Astrocyte of the spinal cord (primary cell): Measurements from ENCODE around the gene PODXL2.
"Not testable (repeated sequence)": the region's sequence is repeated elsewhere in the genome, so short reads cannot be mapped to it uniquely, and the experiment has no call there.

Experiments used
- DNase-seq: peaks from one replicate; pipeline ENCODE4 v3.0.0; 2011; ENCODE audit warnings: low read depth, low spot score
- H3K4me3 ChIP-seq: 2 replicates; pipeline ENCODE4 v1.5.1; 2011; ENCODE audit warnings: low read depth, mild to moderate bottlenecking, low read length, moderate library complexity
- in situ Hi-C: cut with HindIII; loops from 2 replicates; pipeline ENCODE4 v1.10.0; 2017; ENCODE audit warnings: low sequenced_read_pairs
- TF ChIP-seq, protein P1 (sequence below): IDR thresholded peaks from 2 replicates; pipeline ENCODE4 v1.5.1; 2012; ENCODE audit warnings: low read depth, mild to moderate bottlenecking, low read length, inconsistent platforms

Gene PODXL2

DNA sequence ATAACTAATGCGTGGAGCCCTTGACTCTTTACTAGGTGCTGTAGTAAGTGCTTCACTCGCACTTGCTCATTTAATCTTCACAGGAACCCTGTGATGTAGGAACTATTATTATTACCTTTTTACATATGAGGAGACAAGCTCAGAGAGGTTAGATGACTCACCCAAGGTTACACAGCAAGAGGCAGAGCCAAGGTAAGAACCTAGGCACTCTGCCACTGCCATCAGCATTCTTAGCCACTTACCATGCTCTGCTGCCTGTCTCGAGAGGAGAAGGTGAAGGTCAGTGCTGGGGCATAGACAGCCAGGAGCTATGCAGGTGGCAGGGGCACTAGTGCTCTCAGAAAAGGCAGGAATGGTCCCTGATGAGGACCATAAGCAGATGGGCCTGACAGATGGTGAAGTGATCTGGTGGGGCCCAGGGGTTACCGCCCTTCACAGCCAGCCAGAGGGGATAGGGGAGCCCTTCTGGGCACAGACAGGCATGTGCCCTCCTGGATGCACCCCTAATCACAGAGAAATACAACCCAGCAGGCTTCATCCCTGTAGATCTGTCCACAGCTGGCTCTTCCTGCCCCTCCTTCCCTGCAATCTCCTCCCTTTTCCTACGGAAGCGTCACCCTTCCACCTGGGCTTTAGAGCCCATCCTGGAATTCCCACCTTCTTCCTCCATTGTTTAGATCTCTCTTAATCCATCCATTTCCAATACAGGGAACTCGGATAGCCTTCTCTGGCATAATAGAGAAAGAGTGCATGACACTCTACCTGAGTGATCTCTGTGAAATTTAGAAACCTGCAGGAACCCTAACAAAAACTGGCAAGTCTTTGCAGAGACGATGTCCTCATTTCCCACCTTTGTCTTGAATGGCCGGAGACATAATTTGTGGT is 70.7 kb downstream of the PODXL2 start:
- H3K4me3 ChIP-seq = no peak overlapping the region
- TF ChIP-seq, protein P1, sequence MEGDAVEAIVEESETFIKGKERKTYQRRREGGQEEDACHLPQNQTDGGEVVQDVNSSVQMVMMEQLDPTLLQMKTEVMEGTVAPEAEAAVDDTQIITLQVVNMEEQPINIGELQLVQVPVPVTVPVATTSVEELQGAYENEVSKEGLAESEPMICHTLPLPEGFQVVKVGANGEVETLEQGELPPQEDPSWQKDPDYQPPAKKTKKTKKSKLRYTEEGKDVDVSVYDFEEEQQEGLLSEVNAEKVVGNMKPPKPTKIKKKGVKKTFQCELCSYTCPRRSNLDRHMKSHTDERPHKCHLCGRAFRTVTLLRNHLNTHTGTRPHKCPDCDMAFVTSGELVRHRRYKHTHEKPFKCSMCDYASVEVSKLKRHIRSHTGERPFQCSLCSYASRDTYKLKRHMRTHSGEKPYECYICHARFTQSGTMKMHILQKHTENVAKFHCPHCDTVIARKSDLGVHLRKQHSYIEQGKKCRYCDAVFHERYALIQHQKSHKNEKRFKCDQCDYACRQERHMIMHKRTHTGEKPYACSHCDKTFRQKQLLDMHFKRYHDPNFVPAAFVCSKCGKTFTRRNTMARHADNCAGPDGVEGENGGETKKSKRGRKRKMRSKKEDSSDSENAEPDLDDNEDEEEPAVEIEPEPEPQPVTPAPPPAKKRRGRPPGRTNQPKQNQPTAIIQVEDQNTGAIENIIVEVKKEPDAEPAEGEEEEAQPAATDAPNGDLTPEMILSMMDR = no peak
- in situ Hi-C loops = no loop called here
- peak; percentile 65 for DNase-seq

DNA sequence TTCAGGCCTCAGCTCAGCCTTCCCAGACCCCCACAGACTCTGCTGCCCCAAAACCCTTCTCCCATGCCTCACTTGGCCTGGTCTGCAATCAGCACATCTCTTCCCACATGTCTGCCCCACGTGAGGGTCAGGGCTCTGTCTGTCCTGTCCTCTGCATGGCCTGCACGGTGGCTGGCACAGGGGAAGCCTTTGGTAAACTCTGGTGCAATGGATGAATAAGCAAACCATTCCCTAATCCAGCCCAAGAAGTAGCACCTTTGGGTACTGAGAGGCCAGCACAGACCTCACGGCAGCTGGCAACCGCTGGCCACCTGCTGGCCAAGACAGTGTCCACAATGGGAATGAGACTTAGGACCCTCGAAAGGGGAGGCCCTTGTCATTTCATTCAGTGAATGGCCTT is 71.4 kb downstream of the PODXL2 start:
- in situ Hi-C loops = no loop called here
- H3K4me3 ChIP-seq = no peak overlapping the region
- DNase-seq = no peak
- TF ChIP-seq, protein P1 = peak; percentile 18

DNA sequence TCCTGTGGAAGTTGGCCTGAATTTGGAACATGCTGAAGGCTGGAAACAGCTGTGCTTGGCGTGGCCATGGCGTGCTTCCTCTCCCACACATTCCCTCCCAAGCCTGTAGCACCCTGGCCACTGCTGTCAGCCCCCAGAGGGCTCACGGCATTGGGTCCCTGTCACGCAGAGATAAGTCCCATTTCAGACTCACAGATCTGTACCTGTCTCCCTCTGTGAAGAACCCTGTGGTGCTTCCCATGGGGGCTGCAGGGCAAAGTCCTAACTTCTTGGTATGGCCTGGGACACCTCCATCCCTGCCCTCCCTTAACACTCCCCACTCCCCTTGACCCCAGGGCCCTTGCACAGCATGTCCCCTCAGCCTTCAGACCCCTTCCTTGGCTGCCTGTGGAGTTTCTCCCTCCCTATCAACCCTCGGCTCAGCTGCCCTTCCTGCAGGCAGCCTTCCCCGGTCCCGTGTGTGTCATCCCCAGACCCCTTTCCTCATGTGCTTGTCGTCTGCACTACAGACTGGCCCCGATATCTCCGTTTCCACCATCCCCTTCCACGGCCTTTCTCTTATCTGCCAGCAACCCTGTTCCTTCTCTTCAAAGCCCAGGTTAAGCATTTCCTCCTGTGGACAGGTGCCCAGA is 72.4 kb downstream of the PODXL2 start:
- in situ Hi-C loops = no loop called here
- DNase-seq = no peak
- H3K4me3 ChIP-seq = no peak overlapping the region
- TF ChIP-seq, protein P1 = no peak

DNA sequence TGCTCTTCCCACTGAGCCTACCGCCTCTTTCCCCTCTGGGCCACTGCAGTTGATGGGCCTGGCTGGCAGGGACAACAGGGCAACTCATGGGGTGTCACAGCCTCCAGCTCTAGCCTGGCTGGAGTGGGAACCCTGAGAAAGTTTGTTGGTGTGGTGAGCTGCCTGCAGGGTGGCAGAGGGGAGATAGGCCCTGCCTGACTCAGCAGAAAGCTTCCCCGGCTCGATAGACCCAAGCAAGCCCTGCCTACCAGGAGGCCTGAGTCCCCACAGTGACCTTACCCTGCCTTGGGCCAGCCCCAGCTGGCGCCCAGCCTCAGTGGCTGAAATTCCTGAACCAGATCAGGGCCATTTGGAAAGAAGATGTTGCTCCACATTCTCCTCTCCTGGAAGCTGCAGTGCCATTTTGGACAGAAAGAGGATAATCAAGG is 73.2 kb downstream of the PODXL2 start:
- TF ChIP-seq, protein P1 = no peak
- in situ Hi-C loops = no loop called here
- H3K4me3 ChIP-seq = no peak overlapping the region
- no peak for DNase-seq

DNA sequence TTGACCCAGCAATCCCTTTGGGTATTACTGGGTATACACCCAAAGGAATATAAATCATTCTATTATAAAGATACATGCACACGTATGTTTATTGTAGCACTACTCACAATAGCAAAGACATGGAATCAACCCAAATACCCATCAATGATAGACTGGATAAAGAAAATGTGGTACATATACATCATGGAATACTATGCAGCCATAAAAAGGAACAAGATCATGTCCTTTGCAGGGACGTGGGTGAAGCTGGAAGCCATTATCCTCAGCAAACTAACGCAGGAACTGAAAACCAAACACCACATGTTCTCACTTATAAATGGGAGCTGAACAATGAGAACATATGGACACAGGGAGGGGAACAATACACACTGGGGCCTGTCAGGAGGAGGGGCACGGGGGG is 75.9 kb downstream of the PODXL2 start:
- H3K4me3 ChIP-seq, in situ Hi-C loops, DNase-seq: not testable (repeated sequence)

DNA sequence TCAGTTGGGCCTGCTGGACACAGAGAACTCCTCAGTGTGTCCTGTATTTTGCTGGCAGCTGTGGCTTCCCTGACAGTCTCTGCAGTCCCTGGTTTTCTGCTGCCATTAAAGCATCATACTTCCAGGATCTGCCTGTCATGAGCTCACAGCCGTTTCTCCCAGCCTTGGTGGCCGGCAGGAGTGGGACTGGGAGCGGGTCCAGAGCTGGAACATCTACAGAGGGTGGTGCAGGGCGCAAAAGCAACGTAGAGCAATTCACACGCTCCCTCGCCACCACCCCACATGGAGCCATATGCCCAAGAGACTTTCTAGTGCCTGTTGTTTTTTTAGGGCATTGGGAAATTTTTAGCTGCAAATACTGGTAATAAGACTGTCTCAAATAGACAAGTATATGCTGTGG is 77.3 kb downstream of the PODXL2 start:
- in situ Hi-C loops = no loop called here
- DNase-seq = no peak
- TF ChIP-seq, protein P1 = no peak
- H3K4me3 ChIP-seq = no peak overlapping the region

DNA sequence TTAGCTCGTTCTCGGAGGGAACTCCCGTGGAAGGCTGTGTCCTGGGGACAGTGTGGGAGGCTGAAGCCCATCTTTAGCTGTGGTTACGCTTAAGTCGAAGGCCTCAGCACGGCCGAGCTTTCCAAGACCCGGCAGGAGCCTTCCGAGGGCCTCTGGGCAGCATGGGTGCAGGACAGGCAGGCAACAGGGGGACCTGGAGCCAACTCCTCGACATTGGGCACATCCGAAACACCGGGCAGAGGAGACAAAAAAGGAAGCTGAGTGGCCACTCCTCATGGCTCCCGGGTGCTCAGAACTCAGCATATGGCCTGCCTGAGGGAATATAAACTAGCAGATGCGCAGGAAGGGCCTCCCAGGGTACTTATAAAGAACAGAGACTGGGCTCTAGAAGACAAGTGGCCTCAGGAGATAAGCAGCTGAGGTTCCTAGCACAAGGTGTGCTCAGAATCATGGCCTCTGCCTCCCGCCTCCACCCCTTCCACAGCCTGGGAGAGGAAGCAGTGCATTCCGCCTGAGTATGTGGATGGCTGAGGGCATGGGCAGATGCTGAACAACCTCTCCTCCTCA is 77.9 kb downstream of the PODXL2 start:
- H3K4me3 ChIP-seq = no peak overlapping the region
- no peak for DNase-seq
- TF ChIP-seq, protein P1 = no peak
- in situ Hi-C loops = no loop called here
